Left lung (tissue), 14 donors: ENCODE data around the gene GVQW3. TPM values are rescaled to one million over a fixed set of nuclear protein-coding genes. Genes with fewer than 3 reads are reported as not detected.
A peak's percentile ranks its signal among the peaks of the same experiment; 100 is the strongest.

Experiments
- ATAC-seq: fragments of 200-7000 bp; cut with Tn5 transposase; one replicate; pipeline ENCODE4 v1.9.1; 2020; ENCODE audit warnings: moderate library complexity
- DNase-seq, 4 donors: peaks; one replicate each; pipeline ENCODE4 v3.0.0-alpha.2; 2013 to 2020
- H3K27ac ChIP-seq, 2 donors: fragments of 200-600 bp; sonication (generic) in 1 of 2; one replicate each; pipeline versions ENCODE4 v1.5.0 to v1.8.0; 2020 to 2021
- H3K27me3 ChIP-seq, 2 donors: fragments of 200-600 bp; sonication (generic) in 1 of 2; one replicate each; pipeline versions ENCODE4 v1.5.0 to v1.8.0; 2020 to 2021
- H3K36me3 ChIP-seq, 2 donors: fragments of 200-600 bp; sonication (generic) in 1 of 2; one replicate each; pipeline versions ENCODE4 v1.5.0 to v1.8.0; 2020 to 2021
- H3K4me1 ChIP-seq, 2 donors: fragments of 200-600 bp; one replicate each; pipeline ENCODE4 v1.8.0; 2021
- H3K4me3 ChIP-seq, 2 donors: fragments of 200-600 bp; sonication (generic) in 1 of 2; one replicate each; pipeline versions ENCODE4 v1.5.0 to v1.8.0; 2020 to 2021; ENCODE audit warnings: mild to moderate bottlenecking in 1 of 2
- H3K9me3 ChIP-seq, 2 donors: fragments of 200-600 bp; sonication (generic) in 1 of 2; one replicate each; pipeline versions ENCODE4 v1.5.0 to v1.8.0; 2020 to 2021
- CTCF ChIP-seq, 2 donors: fragments of 200-600 bp; sonication (generic) in 1 of 2; IDR thresholded peaks; one replicate each; pipeline versions ENCODE4 v1.5.0 to v1.8.0; 2021; ENCODE audit warnings: antibody characterized with exemption in 2 of 2
- intact Hi-C, 2 donors: fragments of 100-400 bp; cut with DNase I; formaldehyde crosslinking; loops; one replicate each; pipeline versions ENCODE4 v1.11.2 to v1.14.2; 2022
- long read RNA-seq, 12 donors: library from polyadenylated mRNA in 2 of 12; unstranded in 2 of 12; transcript quantifications; one replicate each; pipeline ENCODE4 v2.0.0 and lab custom pipeline, GENCODE V29; 2019 to 2026
- polyA plus RNA-seq, 6 donors: library from polyadenylated mRNA; unstranded; fragments of 120-200 nt; gene quantifications; one replicate each; pipeline ENCODE4 v1.2.1, GENCODE V29; 2013; ENCODE audit not compliant: insufficient read length in 6 of 6
- total RNA-seq, 2 donors: library from RNA; stranded (reverse); fragmentation: NEBNext Ultra II Directional; extraction: Animal tissue kit (Norgen Biotek cat#: 25700); gene quantifications; one replicate each; pipeline ENCODE4 v1.2.1, GENCODE V29; 2021
- donor health status: DM: no; HTN: yes; CAD: no.
- donor health status: DM: no; HTN: no; CAD: no.

The GVQW3 gene
- total RNA-seq = 1 to 10 TPM; 1.4 to 2.9 TPM
- 10 to 100 TPM; 19.5 to 24.3 (median 21.9) TPM for polyA plus RNA-seq
- long read RNA-seq, donor 1, transcript GVQW3-203 (1 exons, 2,462 nt) = major isoform, 27 of 28 reads
- long read RNA-seq, donor 1, partial matches to known transcripts = 0 of 28 reads
- long read RNA-seq, donor 1, other reads (novel, unspliced or antisense) = 0 of 28 reads
- long read RNA-seq, donor 2, transcript GVQW3-203 (1 exons, 2,462 nt) = major isoform, 23 of 24 reads
- long read RNA-seq, donor 2, partial matches to known transcripts = 0 of 24 reads
- long read RNA-seq, donor 2, other reads (novel, unspliced or antisense) = 0 of 24 reads
- long read RNA-seq, donor 3, transcript GVQW3-203 (1 exons, 2,462 nt) = major isoform, 5 of 5 reads
- long read RNA-seq, donor 3, partial matches to known transcripts = 0 of 5 reads
- long read RNA-seq, donor 3, other reads (novel, unspliced or antisense) = 0 of 5 reads
- long read RNA-seq, donor 4 = 0 reads
- long read RNA-seq, donor 5, transcript GVQW3-203 (1 exons, 2,462 nt) = major isoform, 17 of 18 reads
- long read RNA-seq, donor 5, partial matches to known transcripts = 0 of 18 reads
- long read RNA-seq, donor 5, other reads (novel, unspliced or antisense) = 0 of 18 reads
- long read RNA-seq, donor 6, transcript GVQW3-203 (1 exons, 2,462 nt) = major isoform, 9 of 9 reads
- long read RNA-seq, donor 6, partial matches to known transcripts = 0 of 9 reads
- long read RNA-seq, donor 6, other reads (novel, unspliced or antisense) = 0 of 9 reads
- long read RNA-seq, donor 7, transcript GVQW3-203 (1 exons, 2,462 nt) = major isoform, 13 of 13 reads
- long read RNA-seq, donor 7, partial matches to known transcripts = 0 of 13 reads
- long read RNA-seq, donor 7, other reads (novel, unspliced or antisense) = 0 of 13 reads
- long read RNA-seq, donor 8, transcript GVQW3-203 (1 exons, 2,462 nt) = major isoform, 18 of 19 reads
- long read RNA-seq, donor 8, partial matches to known transcripts = 0 of 19 reads
- long read RNA-seq, donor 8, other reads (novel, unspliced or antisense) = 0 of 19 reads
- long read RNA-seq, donor 9 = 0 reads
- long read RNA-seq, donor 10, partial matches to known transcripts = 0 of 1 reads
- long read RNA-seq, donor 10, other reads (novel, unspliced or antisense) = 0 of 1 reads
- long read RNA-seq, donor 11, transcript GVQW3-203 (1 exons, 2,462 nt) = major isoform, 6 of 6 reads
- long read RNA-seq, donor 11, partial matches to known transcripts = 0 of 6 reads
- long read RNA-seq, donor 11, other reads (novel, unspliced or antisense) = 0 of 6 reads
- long read RNA-seq, donor 12, transcript GVQW3-203 (1 exons, 2,462 nt) = major isoform, 8 of 8 reads
- long read RNA-seq, donor 12, partial matches to known transcripts = 0 of 8 reads
- long read RNA-seq, donor 12, other reads (novel, unspliced or antisense) = 0 of 8 reads

GRCh38 chr11:76380977-76381719 is at the start of gene GVQW3, which contains the start of gene THAP12:
Gene GVQW3, plus strand, starts transcription at chr11:76381323. Its CDS starts 506 bp downstream, at chr11:76381829.
Gene THAP12, minus strand, starts transcription at chr11:76381132. Its CDS starts 296 bp downstream, at chr11:76380836.
- Histone ChIP-seq H3K27me3 (no peaks in the 10 kb centered on the region), H3K4me1 (peaks cover 16 to 44% of the 10 kb centered on the region in 2 donors), H3K4me3 (peak within 1 kb of the TSS; percentile 87 to 93), H3K36me3 (no peaks in the 10 kb centered on the region), H3K27ac (peak within 1 kb of the TSS; percentile 78 to 88), H3K9me3 (no peaks in the 10 kb centered on the region)
- intact Hi-C loops = no loop called here
- ATAC-seq = peak; percentile 99
- TF ChIP-seq CTCF (IDR thresholded peaks at IDR 0.05) = peak in 1 of 2 donors; percentile 7
- peak; percentile 97 to 99 (median 98) for DNase-seq

GRCh38 chr11:76334826-76335389 is 46.2 kb upstream of the GVQW3 start:
- intact Hi-C loops = no loop called here
- ATAC-seq = no peak
- Histone ChIP-seq H3K36me3 (no peaks in the 10 kb centered on the region), H3K4me1 (peaks cover 2 to 23% of the 10 kb centered on the region in 2 donors), H3K4me3 (no peak overlapping the region), H3K9me3 (peaks cover 0 to 13% of the 10 kb centered on the region in 2 donors), H3K27me3 (no peaks in the 10 kb centered on the region), H3K27ac (no peak overlapping the region)
- DNase-seq = no peak
- no peak for TF ChIP-seq CTCF (IDR thresholded peaks at IDR 0.05)

- H3K27ac ChIP-seq = peak overlapping the region in 1 of 2 donors; percentile 46
- H3K27me3 ChIP-seq = no peaks in the 10 kb centered on the region
- DNase-seq (no peak), ATAC-seq (peak; percentile 56)
- intact Hi-C loops = no loop called here
- TF ChIP-seq CTCF (IDR thresholded peaks at IDR 0.05) = no peak
- peaks cover 0 to 13% of the 10 kb centered on the region in 2 donors for H3K9me3 ChIP-seq
- H3K4me3 ChIP-seq = no peak overlapping the region
- no peaks in the 10 kb centered on the region for H3K36me3 ChIP-seq
- peaks cover 0 to 23% of the 10 kb centered on the region in 2 donors for H3K4me1 ChIP-seq
Observed at GRCh38 chr11:76335842-76336241, 45.3 kb upstream of the GVQW3 start.

- DNase-seq = no peak
- no peaks in the 10 kb centered on the region for H3K27me3 ChIP-seq
- H3K4me3 ChIP-seq = no peak overlapping the region
- TF ChIP-seq CTCF (IDR thresholded peaks at IDR 0.05) = no peak
- no peaks in the 10 kb centered on the region for H3K36me3 ChIP-seq
- peaks cover 0 to 23% of the 10 kb centered on the region in 2 donors for H3K4me1 ChIP-seq
- intact Hi-C loops = no loop called here
- ATAC-seq = no peak
- peak overlapping the region in 1 of 2 donors; percentile 46 for H3K27ac ChIP-seq
- peaks cover 0 to 13% of the 10 kb centered on the region in 2 donors for H3K9me3 ChIP-seq
Observed at GRCh38 chr11:76336597-76336996, 44.5 kb upstream of the GVQW3 start.
